Activated naive CD8-positive, alpha-beta T cell (primary cell): Measurements from ENCODE around the gene TAAR9.
"Not testable (repeated sequence)": the region's sequence is repeated elsewhere in the genome, so short reads cannot be mapped to it uniquely, and the experiment has no call there.

Source experiments
- H3K27ac Mint-ChIP-seq: one replicate; pipeline ENCODE4 v1.8.0; 2021; ENCODE audit warnings: mixed read lengths
- H3K27me3 Mint-ChIP-seq: one replicate; pipeline ENCODE4 v1.8.0; 2021; ENCODE audit warnings: mixed read lengths
- H3K36me3 Mint-ChIP-seq: one replicate; pipeline ENCODE4 v1.8.0; 2021; ENCODE audit warnings: mixed read lengths
- H3K4me1 Mint-ChIP-seq: one replicate; pipeline ENCODE4 v1.8.0; 2021; ENCODE audit warnings: low read depth, mixed read lengths
- H3K4me3 Mint-ChIP-seq: one replicate; pipeline ENCODE4 v1.8.0; 2021; ENCODE audit warnings: mild to moderate bottlenecking, mixed read lengths
- H3K9me3 Mint-ChIP-seq: one replicate; pipeline ENCODE4 v1.8.0; 2021; ENCODE audit warnings: low read depth, mixed read lengths

The TAAR9 gene

GRCh38 chr6:132506869-132507808 is 30.9 kb upstream of the TAAR9 start:
- Mint-ChIP-seq H3K27me3 (no peaks in the 10 kb centered on the region), H3K4me1 (peaks cover 55% of the 10 kb centered on the region)

DNA sequence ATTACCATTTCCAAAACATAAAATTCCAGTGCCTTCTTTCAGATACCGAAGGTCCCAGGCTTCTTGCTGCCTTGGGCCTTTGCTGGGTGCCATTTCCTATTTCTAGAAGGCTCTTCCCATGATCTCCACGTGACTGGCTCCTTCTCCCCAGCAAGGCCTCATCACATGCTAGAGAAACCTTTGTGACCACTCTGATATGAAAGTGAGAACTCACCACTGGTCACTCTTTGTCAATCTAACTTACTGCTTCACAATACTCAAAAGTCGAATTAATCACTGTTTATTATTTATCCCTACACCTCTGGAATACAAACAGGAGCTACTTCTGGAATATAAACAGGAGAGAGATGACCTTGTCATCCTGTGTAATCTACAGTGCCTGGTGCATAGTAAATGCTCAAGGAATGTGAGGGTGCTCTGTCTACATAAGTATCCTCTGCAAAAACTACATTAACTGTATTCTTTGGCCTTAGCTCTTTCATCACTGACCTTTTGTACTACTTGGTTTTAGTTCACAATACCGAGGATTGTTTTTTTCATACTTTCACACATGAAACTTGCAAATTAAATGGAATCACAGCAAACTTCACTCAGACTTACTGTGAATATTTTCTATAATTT is 26.8 kb upstream of the TAAR9 start:
- Mint-ChIP-seq H3K27ac (no peak overlapping the region), H3K36me3 (peaks cover 16% of the 10 kb centered on the region), H3K4me3 (peak overlapping the region; percentile 94), H3K9me3 (no peaks in the 10 kb centered on the region), H3K27me3 (no peaks in the 10 kb centered on the region), H3K4me1 (peaks cover 43% of the 10 kb centered on the region)

More at GRCh38 chr6:132506869-132507808, 30.9 kb upstream of the TAAR9 start:
- H3K36me3 Mint-ChIP-seq = peaks cover 18% of the 10 kb centered on the region
- H3K9me3 Mint-ChIP-seq = no peaks in the 10 kb centered on the region
- H3K27ac Mint-ChIP-seq = no peak overlapping the region
- H3K4me3 Mint-ChIP-seq = no peak overlapping the region

- Mint-ChIP-seq H3K27me3 (no peaks in the 10 kb centered on the region), H3K4me1 (peaks cover 39% of the 10 kb centered on the region), H3K9me3 (no peaks in the 10 kb centered on the region), H3K4me3 (peak overlapping the region; percentile 94), H3K36me3 (peaks cover 14% of the 10 kb centered on the region), H3K27ac (no peak overlapping the region)
Measured at GRCh38 chr6:132511831-132512220, 26.3 kb upstream of the TAAR9 start.

DNA sequence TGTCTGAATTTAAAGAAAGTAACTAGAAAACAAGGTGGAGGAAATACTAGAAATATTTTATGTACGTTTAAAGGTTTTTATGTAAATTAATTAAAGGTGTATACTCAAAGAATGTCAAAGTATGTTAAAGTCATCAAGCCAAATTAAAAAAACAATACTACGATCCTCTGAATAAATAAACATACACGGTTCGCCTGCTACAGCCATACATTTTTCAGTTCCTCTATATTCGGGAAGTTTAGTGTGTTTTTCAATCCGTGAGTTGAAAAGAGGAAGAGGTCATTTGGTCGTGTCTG is 25.8 kb upstream of the TAAR9 start:
- no peaks in the 10 kb centered on the region for H3K27me3 Mint-ChIP-seq
- no peaks in the 10 kb centered on the region for H3K9me3 Mint-ChIP-seq
- H3K4me3 Mint-ChIP-seq = peak overlapping the region; percentile 94
- H3K27ac Mint-ChIP-seq = peak overlapping the region; percentile 65
- H3K4me1 Mint-ChIP-seq = peaks cover 37% of the 10 kb centered on the region
- H3K36me3 Mint-ChIP-seq = peaks cover 13% of the 10 kb centered on the region

- Mint-ChIP-seq H3K4me1 (peaks cover 34% of the 10 kb centered on the region), H3K9me3 (no peaks in the 10 kb centered on the region), H3K27me3 (no peaks in the 10 kb centered on the region), H3K36me3 (peaks cover 6% of the 10 kb centered on the region), H3K4me3 (peak within 1 kb of the TSS; percentile 97), H3K27ac (peak within 1 kb of the TSS; percentile 85)
Measured at GRCh38 chr6:132512638-132513632, 25.1 kb upstream of the TAAR9 start, which contains the start of gene STX7. TSS of gene STX7 (minus strand) at chr6:132513116. CDS start at chr6:132503530, 9,586 bp downstream.

DNA sequence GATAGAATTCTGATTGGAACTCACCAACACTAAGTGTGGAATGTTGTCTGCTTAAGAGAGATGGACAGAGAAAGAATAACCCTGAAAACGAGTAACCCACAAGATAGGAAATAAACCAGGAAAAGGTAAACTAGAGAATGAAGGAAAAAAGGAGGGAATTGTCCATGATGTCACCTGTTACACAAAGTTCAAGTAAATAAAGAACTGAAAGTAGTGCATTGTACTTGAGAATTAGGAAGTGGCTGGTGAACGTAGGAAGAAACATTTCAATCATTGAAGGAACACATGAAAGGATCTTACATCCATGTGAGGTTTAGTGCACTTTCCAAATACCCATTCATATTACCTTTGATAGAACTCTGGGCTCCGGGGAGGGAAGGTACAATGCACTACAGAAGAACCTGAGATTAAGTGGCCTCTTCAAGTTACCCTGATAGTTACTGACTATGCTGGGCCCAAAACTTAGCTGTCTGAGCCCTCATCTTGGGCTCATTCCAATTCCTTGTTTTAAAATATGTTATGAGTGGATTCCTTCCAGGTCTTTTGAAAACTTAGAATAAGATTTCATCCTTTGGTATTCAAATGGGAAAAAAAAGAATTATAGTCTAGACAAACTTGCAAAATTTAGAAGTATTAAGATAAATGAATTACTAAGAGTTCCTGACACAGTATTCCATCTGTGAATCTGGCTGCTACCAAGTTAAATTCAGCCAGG is 24.1 kb upstream of the TAAR9 start:
- Mint-ChIP-seq H3K4me1 (peaks cover 26% of the 10 kb centered on the region), H3K27ac (no peak overlapping the region), H3K4me3 (peak overlapping the region; percentile 97), H3K9me3 (no peaks in the 10 kb centered on the region), H3K27me3 (no peaks in the 10 kb centered on the region), H3K36me3 (no peaks in the 10 kb centered on the region)

- H3K27ac Mint-ChIP-seq = no peak overlapping the region
- H3K4me1 Mint-ChIP-seq = peaks cover 26% of the 10 kb centered on the region
- no peaks in the 10 kb centered on the region for H3K9me3 Mint-ChIP-seq
- H3K36me3 Mint-ChIP-seq = no peaks in the 10 kb centered on the region
- no peak overlapping the region for H3K4me3 Mint-ChIP-seq
- H3K27me3 Mint-ChIP-seq = no peaks in the 10 kb centered on the region
Measured at GRCh38 chr6:132515386-132515785, 22.7 kb upstream of the TAAR9 start.

GRCh38 chr6:132520953-132521352 is 17.1 kb upstream of the TAAR9 start:
- no peak overlapping the region for H3K27ac Mint-ChIP-seq
- no peaks in the 10 kb centered on the region for H3K4me1 Mint-ChIP-seq
- no peaks in the 10 kb centered on the region for H3K36me3 Mint-ChIP-seq
- H3K27me3 Mint-ChIP-seq = peaks cover 9% of the 10 kb centered on the region
- no peak overlapping the region for H3K4me3 Mint-ChIP-seq
- H3K9me3 Mint-ChIP-seq = no peaks in the 10 kb centered on the region

GRCh38 chr6:132524646-132525045 is 13.4 kb upstream of the TAAR9 start:
- H3K27me3 Mint-ChIP-seq = peaks cover 14% of the 10 kb centered on the region
- H3K4me3 Mint-ChIP-seq = no peak overlapping the region
- no peaks in the 10 kb centered on the region for H3K9me3 Mint-ChIP-seq
- H3K4me1 Mint-ChIP-seq = no peaks in the 10 kb centered on the region
- H3K27ac Mint-ChIP-seq = no peak overlapping the region
- no peaks in the 10 kb centered on the region for H3K36me3 Mint-ChIP-seq

DNA sequence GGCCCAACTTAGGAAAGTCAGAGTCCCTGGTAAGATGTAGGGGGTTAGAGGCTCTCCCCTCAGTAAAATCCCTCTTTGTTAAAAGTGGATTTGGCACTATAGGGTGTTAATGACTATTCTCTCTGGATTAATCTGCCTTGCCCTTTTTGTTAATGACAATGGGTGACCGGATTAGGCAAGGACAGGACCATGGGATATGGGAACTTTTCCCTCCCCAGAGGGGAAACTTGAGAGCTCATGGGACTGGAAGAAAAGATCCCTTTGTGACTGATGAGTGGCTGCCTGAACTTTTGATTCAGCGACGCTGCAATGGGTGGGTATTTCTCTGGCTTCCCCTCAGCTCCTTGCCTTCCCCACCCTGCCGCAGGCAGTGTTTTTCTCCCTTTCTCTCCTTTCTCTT is 12.2 kb upstream of the TAAR9 start:
- Mint-ChIP-seq H3K4me1 (peaks cover 2% of the 10 kb centered on the region), H3K9me3 (no peaks in the 10 kb centered on the region), H3K4me3 (no peak overlapping the region), H3K27me3 (peaks cover 14% of the 10 kb centered on the region), H3K36me3 (no peaks in the 10 kb centered on the region), H3K27ac (peak overlapping the region; percentile 30)

DNA sequence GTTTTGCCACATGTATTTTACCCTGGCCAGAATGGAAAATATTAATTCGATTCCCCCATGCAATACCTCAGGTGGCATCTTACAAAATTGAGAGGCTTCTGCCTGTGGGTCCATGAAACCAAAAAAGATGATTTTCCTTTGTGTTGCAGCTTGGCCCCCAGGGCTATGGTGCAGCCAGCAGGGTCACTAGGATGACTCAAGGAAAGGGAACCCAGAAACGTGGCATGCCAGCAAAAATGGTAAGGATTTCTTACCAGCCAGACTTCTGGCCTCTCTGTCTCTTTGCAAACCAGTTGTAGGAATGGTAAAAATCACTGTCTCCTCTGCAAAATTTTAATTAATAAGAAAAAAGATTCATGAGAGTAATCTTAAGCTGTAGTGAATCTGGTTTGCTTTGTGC is 11.6 kb upstream of the TAAR9 start:
- Mint-ChIP-seq H3K9me3 (no peaks in the 10 kb centered on the region), H3K27me3 (peaks cover 12% of the 10 kb centered on the region), H3K27ac (no peak overlapping the region), H3K4me1 (peaks cover 2% of the 10 kb centered on the region), H3K36me3 (no peaks in the 10 kb centered on the region), H3K4me3 (no peak overlapping the region)

DNA sequence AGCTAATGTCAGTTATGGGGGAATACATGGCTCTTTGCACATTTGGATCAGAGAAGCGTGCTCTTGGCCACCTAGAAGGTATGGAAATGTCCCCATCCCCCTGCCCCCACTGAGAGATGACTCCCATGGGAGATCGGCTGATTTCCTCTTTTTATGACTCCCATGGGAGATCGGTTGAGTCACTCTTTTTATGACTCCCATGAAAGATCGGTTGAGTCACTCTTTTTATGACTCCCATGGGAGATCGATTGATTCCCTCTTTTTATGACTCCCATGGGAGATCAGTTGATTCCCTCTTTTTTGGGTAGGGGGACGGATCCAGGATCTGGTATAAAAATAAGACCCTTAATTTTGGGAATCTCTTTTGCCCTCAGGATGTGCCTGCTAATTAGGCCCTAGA is 10.3 kb upstream of the TAAR9 start:
- H3K36me3 Mint-ChIP-seq = no peaks in the 10 kb centered on the region
- H3K27ac Mint-ChIP-seq = no peak overlapping the region
- peaks cover 2% of the 10 kb centered on the region for H3K4me1 Mint-ChIP-seq
- H3K9me3 Mint-ChIP-seq = no peaks in the 10 kb centered on the region
- no peak overlapping the region for H3K4me3 Mint-ChIP-seq
- peaks cover 12% of the 10 kb centered on the region for H3K27me3 Mint-ChIP-seq

- H3K4me1 Mint-ChIP-seq = peaks cover 2% of the 10 kb centered on the region
- no peaks in the 10 kb centered on the region for H3K9me3 Mint-ChIP-seq
- H3K27me3 Mint-ChIP-seq = peaks cover 5% of the 10 kb centered on the region
- no peak overlapping the region for H3K27ac Mint-ChIP-seq
- no peak overlapping the region for H3K4me3 Mint-ChIP-seq
- H3K36me3 Mint-ChIP-seq = no peaks in the 10 kb centered on the region
Measured at GRCh38 chr6:132530293-132530974, 7.6 kb upstream of the TAAR9 start.

DNA sequence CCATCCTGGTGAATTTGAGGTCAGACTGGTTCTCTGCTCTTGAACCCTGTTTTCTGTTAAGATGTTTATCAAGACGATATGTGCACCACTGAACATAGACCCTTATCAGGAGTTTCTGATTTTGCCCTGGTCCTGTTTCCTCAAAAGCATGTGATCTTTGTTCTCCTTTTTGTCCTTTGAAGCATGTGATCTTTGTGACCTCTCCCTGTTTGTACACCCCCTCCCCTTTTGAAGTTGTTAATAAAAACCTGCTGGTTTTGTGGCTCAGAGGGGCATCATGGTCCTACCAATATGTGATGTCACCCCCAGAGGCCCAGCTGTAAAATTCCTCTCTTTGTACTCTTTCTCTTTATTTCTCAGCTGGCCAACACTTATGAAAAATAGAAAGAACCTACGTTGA is 3.5 kb upstream of the TAAR9 start:
- not testable (repeated sequence) for H3K9me3 Mint-ChIP-seq, H3K36me3 Mint-ChIP-seq, H3K4me1 Mint-ChIP-seq, H3K4me3 Mint-ChIP-seq, H3K27ac Mint-ChIP-seq
- H3K27me3 Mint-ChIP-seq = peaks cover 11% of the 10 kb centered on the region
